AG09309 (cell line): ENCODE results near the gene SURF2.
A peak's percentile ranks its signal among the peaks of the same experiment; 100 is the strongest.
"Not testable (repeated sequence)": the region's sequence is repeated elsewhere in the genome, so short reads cannot be mapped to it uniquely, and the experiment has no call there.

Experiments used
- DNase-seq: peaks from one replicate; pipeline ENCODE4 v3.0.0-alpha.2; 2010; ENCODE audit warnings: low read depth
- H3K4me3 ChIP-seq: 2 replicates; pipeline ENCODE4 v1.5.1; 2011; ENCODE audit warnings: mild to moderate bottlenecking, low read depth, low read length, moderate library complexity; ENCODE audit not compliant: control insufficient read depth
- CTCF ChIP-seq: IDR thresholded peaks from 2 replicates; pipeline ENCODE4 v1.5.1; 2011; ENCODE audit warnings: mild to moderate bottlenecking, low read depth, low read length, inconsistent platforms; ENCODE audit not compliant: insufficient read depth, control insufficient read depth; ENCODE audit errors: missing control alignments

The SURF2 gene

DNA sequence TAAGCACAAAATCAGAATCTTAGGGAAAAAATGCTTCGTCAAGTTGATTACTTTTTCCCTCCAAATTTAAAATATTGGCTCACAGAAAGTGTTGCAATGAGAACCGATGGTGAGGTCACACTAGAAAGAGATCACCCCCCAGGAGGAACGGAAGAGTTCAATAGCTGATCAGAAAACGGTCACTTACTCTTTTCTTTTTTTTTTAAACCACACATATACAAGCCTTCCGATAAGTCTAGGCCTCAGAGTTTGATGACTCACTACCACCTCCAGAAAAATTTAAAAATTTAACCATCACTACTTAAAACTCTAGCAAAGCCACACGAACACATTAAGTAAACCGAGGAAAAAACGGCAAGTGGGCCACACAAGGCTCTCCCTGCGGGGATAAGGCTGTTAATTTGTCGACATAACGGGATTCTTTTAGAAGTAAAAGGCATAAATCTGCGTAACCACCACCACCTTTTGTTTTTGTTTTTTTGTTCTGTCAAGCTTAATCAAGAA lies 18.3 kb downstream of the SURF2 start:
- peak overlapping the region; percentile 64 for H3K4me3 ChIP-seq
- TF ChIP-seq CTCF, result no peak
- peak; percentile 28 for DNase-seq

- no peak for DNase-seq
- TF ChIP-seq CTCF, result no peak
- H3K4me3 ChIP-seq, result peak overlapping the region; percentile 64
Observed at GRCh38 chr9:133375116-133375723, 18.9 kb downstream of the SURF2 start.

GRCh38 chr9:133375724-133376654 lies 19.6 kb downstream of the SURF2 start, which contains the start of the genes STKLD1 and SURF4:
TSS of gene STKLD1 (plus strand) at chr9:133376366. CDS start at chr9:133376474, 108 bp downstream.
TSS of gene SURF4 (minus strand) at chr9:133376060. CDS start at chr9:133375969, 91 bp downstream.
- peak within 1 kb of the TSS; percentile 64 for H3K4me3 ChIP-seq
- no peak for TF ChIP-seq CTCF
- peak; percentile 79 for DNase-seq

GRCh38 chr9:133377280-133377679 lies 20.9 kb downstream of the SURF2 start:
- DNase-seq, result not testable (repeated sequence)

DNA sequence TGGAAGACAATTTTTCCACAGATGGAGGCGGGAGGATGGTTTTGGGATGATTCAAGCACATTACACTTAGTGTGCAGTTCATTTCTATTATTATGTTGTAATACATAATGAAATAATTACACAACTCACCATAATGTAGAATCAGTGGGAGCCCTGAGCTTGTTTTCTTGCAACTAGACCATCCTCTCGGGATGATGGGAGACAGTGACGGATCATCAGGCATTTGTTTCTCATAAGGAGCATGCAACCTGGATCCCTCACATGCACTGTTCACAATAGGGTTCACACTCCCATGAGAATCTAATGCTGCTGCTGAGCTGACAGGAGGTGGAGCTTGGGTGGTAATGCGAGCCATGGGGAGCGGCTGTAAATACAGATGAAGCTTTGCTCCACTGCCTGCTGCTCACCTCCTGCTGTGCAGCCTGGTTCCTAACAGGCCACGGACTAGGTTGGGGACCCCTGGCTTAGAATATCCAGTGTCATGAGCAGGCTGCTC lies 21.4 kb downstream of the SURF2 start:
- DNase-seq, result no peak
- no peak overlapping the region for H3K4me3 ChIP-seq
- TF ChIP-seq CTCF, result no peak

More at GRCh38 chr9:133377280-133377679, 20.9 kb downstream of the SURF2 start:
- H3K4me3 ChIP-seq, result not testable (repeated sequence)

GRCh38 chr9:133378408-133378962 lies 22.1 kb downstream of the SURF2 start:
- DNase-seq, result no peak
- TF ChIP-seq CTCF, result no peak
- no peak overlapping the region for H3K4me3 ChIP-seq
